H1 (cell line): ENCODE results near the gene CSF2. TPM values are rescaled to one million over a fixed set of nuclear protein-coding genes. Genes with fewer than 3 reads are reported as not detected.

Experiments used
- CEBPB ChIP-seq: IDR thresholded peaks from 2 replicates; pipeline ENCODE4 v1.6.1; 2012; ENCODE audit warnings: low read depth, low read length
- MAFK ChIP-seq: IDR thresholded peaks from 2 replicates; pipeline ENCODE4 v1.6.1; 2012; ENCODE audit warnings: low read depth, mild to moderate bottlenecking, improper control_type of control experiment, low read length
- NRF1 ChIP-seq: IDR thresholded peaks from 2 replicates; pipeline ENCODE4 v1.6.1; 2011; ENCODE audit warnings: mild to moderate bottlenecking, low read depth, low read length, improper control_type of control experiment
- RNF2 ChIP-seq: fragments of 200-900, 300-1000 bp; sonication (generic); IDR thresholded peaks from 2 replicates; pipeline ENCODE4 v1.7.1; 2016; ENCODE audit warnings: borderline replicate concordance, low read depth, mild to moderate bottlenecking, antibody characterized with exemption, low read length; ENCODE audit not compliant: poor library complexity, severe bottlenecking; ENCODE audit errors: missing control alignments
- SIN3A ChIP-seq, 2 experiments: IDR thresholded peaks in 1 of 2; conservative IDR thresholded peaks in 1 of 2; 2 replicates each; pipeline ENCODE4 v1.6.1; 2011 to 2012; ENCODE audit warnings: low read length in 2 of 2, improper control_type of control experiment in 1 of 2, low read depth in 1 of 2, mild to moderate bottlenecking in 1 of 2
- SUZ12 ChIP-seq: fragments of 200-600 bp; sonication (generic); IDR thresholded peaks from 2 replicates; pipeline ENCODE4 v1.6.1; 2012; ENCODE audit warnings: mild to moderate bottlenecking, inconsistent platforms, low read length, moderate library complexity, mixed read lengths
- polyA plus RNA-seq, 7 experiments: library from polyadenylated mRNA; depleted of rRNA in 3 of 7; stranded (reverse) in 5 of 7; unstranded in 2 of 7; fragments of >200 nt in 5 of 7; fragments of 200-250 nt in 2 of 7; gene quantifications; 1 replicate in 5 of 7; 2 replicates in 1 of 7; 4 replicates in 1 of 7; pipeline versions ENCODE4 v1.2.1 to v1.2.3, GENCODE V29; 2011 to 2013; ENCODE audit warnings: missing spikeins in 2 of 7, mixed read lengths in 2 of 7
- total RNA-seq: library from RNA; stranded (reverse); fragmentation: NEBNext Ultra II Directional; extraction: Animal tissue kit (Norgen Biotek cat#: 25700); gene quantifications from 2 replicates; pipeline ENCODE4 v1.2.1, GENCODE V29; 2021
- TF ChIP-seq, protein P1 (sequence below): fragments of 300-600 bp; sonication (generic); IDR thresholded peaks from 2 replicates; pipeline ENCODE4 v1.7.1; 2012; ENCODE audit warnings: low read length, moderate library complexity, mild to moderate bottlenecking, inconsistent platforms; ENCODE audit not compliant: insufficient replicate concordance
- TF ChIP-seq, protein P2 (sequence below): IDR thresholded peaks from 2 replicates; pipeline ENCODE4 v1.6.1; 2012; ENCODE audit warnings: low read length, inconsistent platforms

CSF2 gene
- total and polyA plus RNA-seq, 2 of the 8 experiments (the other 6 are each of a cell fraction or from before 2014, with no cell fraction given) = not detected

DNA sequence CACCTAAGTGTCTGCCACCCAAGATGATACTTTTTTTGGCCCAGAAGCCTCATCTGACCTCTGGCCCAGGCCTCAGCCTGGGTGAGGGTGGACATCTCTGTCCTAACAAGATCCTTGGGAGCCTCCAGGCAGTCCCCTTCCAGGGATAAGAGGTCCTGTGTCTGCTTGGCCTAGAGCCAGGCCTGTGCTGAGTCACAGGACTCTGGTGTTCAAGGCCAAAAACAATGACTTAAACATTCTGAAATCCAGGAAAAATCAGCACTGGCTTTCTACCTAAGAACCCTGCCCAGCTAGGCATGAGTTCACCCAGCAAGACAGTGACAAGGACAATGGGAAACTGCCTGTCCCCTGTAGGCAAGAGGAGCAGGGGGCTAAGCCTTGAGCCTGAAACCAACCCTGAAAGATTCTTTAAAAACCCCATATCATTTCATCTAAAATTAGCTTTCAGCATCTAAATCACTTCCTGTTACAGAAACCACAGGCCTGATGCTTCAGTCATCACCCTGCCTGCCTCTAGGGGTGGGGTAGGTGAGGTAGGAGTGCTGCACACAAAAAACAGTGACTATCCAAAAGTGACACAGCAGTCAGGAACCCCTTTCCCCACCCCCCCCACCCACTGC is 29.9 kb downstream of the CSF2 start (continued):
- TF ChIP-seq, protein P1, sequence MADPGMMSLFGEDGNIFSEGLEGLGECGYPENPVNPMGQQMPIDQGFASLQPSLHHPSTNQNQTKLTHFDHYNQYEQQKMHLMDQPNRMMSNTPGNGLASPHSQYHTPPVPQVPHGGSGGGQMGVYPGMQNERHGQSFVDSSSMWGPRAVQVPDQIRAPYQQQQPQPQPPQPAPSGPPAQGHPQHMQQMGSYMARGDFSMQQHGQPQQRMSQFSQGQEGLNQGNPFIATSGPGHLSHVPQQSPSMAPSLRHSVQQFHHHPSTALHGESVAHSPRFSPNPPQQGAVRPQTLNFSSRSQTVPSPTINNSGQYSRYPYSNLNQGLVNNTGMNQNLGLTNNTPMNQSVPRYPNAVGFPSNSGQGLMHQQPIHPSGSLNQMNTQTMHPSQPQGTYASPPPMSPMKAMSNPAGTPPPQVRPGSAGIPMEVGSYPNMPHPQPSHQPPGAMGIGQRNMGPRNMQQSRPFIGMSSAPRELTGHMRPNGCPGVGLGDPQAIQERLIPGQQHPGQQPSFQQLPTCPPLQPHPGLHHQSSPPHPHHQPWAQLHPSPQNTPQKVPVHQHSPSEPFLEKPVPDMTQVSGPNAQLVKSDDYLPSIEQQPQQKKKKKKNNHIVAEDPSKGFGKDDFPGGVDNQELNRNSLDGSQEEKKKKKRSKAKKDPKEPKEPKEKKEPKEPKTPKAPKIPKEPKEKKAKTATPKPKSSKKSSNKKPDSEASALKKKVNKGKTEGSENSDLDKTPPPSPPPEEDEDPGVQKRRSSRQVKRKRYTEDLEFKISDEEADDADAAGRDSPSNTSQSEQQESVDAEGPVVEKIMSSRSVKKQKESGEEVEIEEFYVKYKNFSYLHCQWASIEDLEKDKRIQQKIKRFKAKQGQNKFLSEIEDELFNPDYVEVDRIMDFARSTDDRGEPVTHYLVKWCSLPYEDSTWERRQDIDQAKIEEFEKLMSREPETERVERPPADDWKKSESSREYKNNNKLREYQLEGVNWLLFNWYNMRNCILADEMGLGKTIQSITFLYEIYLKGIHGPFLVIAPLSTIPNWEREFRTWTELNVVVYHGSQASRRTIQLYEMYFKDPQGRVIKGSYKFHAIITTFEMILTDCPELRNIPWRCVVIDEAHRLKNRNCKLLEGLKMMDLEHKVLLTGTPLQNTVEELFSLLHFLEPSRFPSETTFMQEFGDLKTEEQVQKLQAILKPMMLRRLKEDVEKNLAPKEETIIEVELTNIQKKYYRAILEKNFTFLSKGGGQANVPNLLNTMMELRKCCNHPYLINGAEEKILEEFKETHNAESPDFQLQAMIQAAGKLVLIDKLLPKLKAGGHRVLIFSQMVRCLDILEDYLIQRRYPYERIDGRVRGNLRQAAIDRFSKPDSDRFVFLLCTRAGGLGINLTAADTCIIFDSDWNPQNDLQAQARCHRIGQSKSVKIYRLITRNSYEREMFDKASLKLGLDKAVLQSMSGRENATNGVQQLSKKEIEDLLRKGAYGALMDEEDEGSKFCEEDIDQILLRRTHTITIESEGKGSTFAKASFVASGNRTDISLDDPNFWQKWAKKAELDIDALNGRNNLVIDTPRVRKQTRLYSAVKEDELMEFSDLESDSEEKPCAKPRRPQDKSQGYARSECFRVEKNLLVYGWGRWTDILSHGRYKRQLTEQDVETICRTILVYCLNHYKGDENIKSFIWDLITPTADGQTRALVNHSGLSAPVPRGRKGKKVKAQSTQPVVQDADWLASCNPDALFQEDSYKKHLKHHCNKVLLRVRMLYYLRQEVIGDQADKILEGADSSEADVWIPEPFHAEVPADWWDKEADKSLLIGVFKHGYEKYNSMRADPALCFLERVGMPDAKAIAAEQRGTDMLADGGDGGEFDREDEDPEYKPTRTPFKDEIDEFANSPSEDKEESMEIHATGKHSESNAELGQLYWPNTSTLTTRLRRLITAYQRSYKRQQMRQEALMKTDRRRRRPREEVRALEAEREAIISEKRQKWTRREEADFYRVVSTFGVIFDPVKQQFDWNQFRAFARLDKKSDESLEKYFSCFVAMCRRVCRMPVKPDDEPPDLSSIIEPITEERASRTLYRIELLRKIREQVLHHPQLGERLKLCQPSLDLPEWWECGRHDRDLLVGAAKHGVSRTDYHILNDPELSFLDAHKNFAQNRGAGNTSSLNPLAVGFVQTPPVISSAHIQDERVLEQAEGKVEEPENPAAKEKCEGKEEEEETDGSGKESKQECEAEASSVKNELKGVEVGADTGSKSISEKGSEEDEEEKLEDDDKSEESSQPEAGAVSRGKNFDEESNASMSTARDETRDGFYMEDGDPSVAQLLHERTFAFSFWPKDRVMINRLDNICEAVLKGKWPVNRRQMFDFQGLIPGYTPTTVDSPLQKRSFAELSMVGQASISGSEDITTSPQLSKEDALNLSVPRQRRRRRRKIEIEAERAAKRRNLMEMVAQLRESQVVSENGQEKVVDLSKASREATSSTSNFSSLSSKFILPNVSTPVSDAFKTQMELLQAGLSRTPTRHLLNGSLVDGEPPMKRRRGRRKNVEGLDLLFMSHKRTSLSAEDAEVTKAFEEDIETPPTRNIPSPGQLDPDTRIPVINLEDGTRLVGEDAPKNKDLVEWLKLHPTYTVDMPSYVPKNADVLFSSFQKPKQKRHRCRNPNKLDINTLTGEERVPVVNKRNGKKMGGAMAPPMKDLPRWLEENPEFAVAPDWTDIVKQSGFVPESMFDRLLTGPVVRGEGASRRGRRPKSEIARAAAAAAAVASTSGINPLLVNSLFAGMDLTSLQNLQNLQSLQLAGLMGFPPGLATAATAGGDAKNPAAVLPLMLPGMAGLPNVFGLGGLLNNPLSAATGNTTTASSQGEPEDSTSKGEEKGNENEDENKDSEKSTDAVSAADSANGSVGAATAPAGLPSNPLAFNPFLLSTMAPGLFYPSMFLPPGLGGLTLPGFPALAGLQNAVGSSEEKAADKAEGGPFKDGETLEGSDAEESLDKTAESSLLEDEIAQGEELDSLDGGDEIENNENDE = no peak
- no peak for TF ChIP-seq SIN3A (conservative IDR thresholded peaks at IDR 0.05 in 1 of 2, IDR thresholded peaks at IDR 0.05 in 1 of 2; ENCODE audit: low read depth in 1 of 2, low read length in 2 of 2)
- TF ChIP-seq MAFK = no peak
- no peak for TF ChIP-seq RNF2
- TF ChIP-seq SUZ12 = no peak
- TF ChIP-seq, protein P2, sequence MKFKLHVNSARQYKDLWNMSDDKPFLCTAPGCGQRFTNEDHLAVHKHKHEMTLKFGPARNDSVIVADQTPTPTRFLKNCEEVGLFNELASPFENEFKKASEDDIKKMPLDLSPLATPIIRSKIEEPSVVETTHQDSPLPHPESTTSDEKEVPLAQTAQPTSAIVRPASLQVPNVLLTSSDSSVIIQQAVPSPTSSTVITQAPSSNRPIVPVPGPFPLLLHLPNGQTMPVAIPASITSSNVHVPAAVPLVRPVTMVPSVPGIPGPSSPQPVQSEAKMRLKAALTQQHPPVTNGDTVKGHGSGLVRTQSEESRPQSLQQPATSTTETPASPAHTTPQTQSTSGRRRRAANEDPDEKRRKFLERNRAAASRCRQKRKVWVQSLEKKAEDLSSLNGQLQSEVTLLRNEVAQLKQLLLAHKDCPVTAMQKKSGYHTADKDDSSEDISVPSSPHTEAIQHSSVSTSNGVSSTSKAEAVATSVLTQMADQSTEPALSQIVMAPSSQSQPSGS = no peak
- TF ChIP-seq NRF1 = no peak
- TF ChIP-seq CEBPB = no peak
